HepG2 (cell line): ENCODE results near the gene GPATCH8. TPM values are rescaled to one million over a fixed set of nuclear protein-coding genes. Genes with fewer than 3 reads are reported as not detected.

Experiments
- AKNA ChIP-seq: sonication (generic); formaldehyde crosslinking; IDR thresholded peaks from 2 replicates; pipeline ENCODE4 v1.4.0; 2020; ENCODE audit warnings: missing genetic modification reagents, borderline replicate concordance
- CBX1 ChIP-seq: IDR thresholded peaks from one replicate; pipeline ENCODE4 v1.6.1; 2016; ENCODE audit warnings: antibody characterized with exemption, low read depth
- ERF ChIP-seq: IDR thresholded peaks from 2 replicates; pipeline ENCODE4 v1.6.1; 2018; ENCODE audit warnings: missing biosample characterization, missing genetic modification reagents
- MXD4 ChIP-seq: IDR thresholded peaks from 2 replicates; pipeline ENCODE4 v1.6.1; 2016; ENCODE audit warnings: mild to moderate bottlenecking, missing biosample characterization, missing genetic modification reagents
- NFIB ChIP-seq: sonication (generic); formaldehyde crosslinking; IDR thresholded peaks from 2 replicates; pipeline ENCODE4 v1.9.0; 2021; ENCODE audit warnings: missing genetic modification reagents, mild to moderate bottlenecking, borderline replicate concordance
- POLR2G ChIP-seq: fragments of 200-400 bp; formaldehyde crosslinking; IDR thresholded peaks from 2 replicates; pipeline ENCODE4 v1.6.1; 2018; ENCODE audit warnings: mild to moderate bottlenecking, low read depth, low read length, moderate library complexity
- TBP ChIP-seq: sonication (generic); formaldehyde crosslinking; IDR thresholded peaks from 2 replicates; pipeline ENCODE4 v1.5.0; 2020; ENCODE audit warnings: missing genetic modification reagents
- YEATS4 ChIP-seq: sonication (generic); formaldehyde crosslinking; IDR thresholded peaks from 2 replicates; pipeline ENCODE4 v1.4.0; 2020; ENCODE audit warnings: missing genetic modification reagents, borderline replicate concordance
- ZMAT3 ChIP-seq: sonication (generic); formaldehyde crosslinking; conservative IDR thresholded peaks from 2 replicates; pipeline ENCODE4 v1.7.0; 2021; ENCODE audit warnings: missing genetic modification reagents
- ZNF224 ChIP-seq: sonication (generic); formaldehyde crosslinking; IDR thresholded peaks from 2 replicates; pipeline ENCODE4 v1.5.0; 2020; ENCODE audit warnings: mild to moderate bottlenecking, missing genetic modification reagents
- ZNF629 ChIP-seq: sonication (generic); formaldehyde crosslinking; conservative IDR thresholded peaks from 2 replicates; pipeline ENCODE4 v1.5.0; 2020; ENCODE audit warnings: missing genetic modification reagents
- ZNF646 ChIP-seq: sonication (generic); formaldehyde crosslinking; IDR thresholded peaks from 2 replicates; pipeline ENCODE4 v1.9.0; 2021; ENCODE audit warnings: mild to moderate bottlenecking, missing genetic modification reagents
- ZNF792 ChIP-seq: IDR thresholded peaks from 2 replicates; pipeline ENCODE4 v1.6.1; 2016
- polyA plus RNA-seq, 8 experiments: library from polyadenylated mRNA; depleted of rRNA in 3 of 8; stranded (reverse) in 7 of 8; unstranded in 1 of 8; fragments of >200 nt; fragmentation: Illumina TruSeq in 4 of 8; extraction: Trizol in 4 of 8; gene quantifications; 2 replicates each; pipeline versions ENCODE4 v1.2.1 to v1.2.3, GENCODE V29; 2011 to 2016; ENCODE audit warnings: low read depth in 4 of 8, missing spikeins in 1 of 8, mixed read lengths in 1 of 8; ENCODE audit not compliant: insufficient read depth in 1 of 8
- total RNA-seq, 5 experiments: library from RNA; depleted of rRNA; stranded (reverse); fragments of >200 nt; fragmentation: Illumina TruSeq; extraction: Trizol; gene quantifications; 2 replicates each; pipeline ENCODE4 v1.2.3, GENCODE V29; 2016; ENCODE audit warnings: low read depth in 1 of 5
- TF ChIP-seq, protein P1 (sequence below): sonication (generic); formaldehyde crosslinking; IDR thresholded peaks from 2 replicates; pipeline ENCODE4 v1.8.0; 2022; ENCODE audit warnings: mild to moderate bottlenecking, missing genetic modification reagents; ENCODE audit not compliant: insufficient replicate concordance
- TF ChIP-seq, protein P2 (sequence below): sonication (generic); formaldehyde crosslinking; conservative IDR thresholded peaks from 2 replicates; pipeline ENCODE4 v1.5.0; 2020; ENCODE audit warnings: missing genetic modification reagents

GPATCH8 gene
- total and polyA plus RNA-seq, 2 of the 13 experiments (the other 11 are each of a cell fraction or from before 2014, with no cell fraction given): 20.7 to 21.5 TPM

DNA sequence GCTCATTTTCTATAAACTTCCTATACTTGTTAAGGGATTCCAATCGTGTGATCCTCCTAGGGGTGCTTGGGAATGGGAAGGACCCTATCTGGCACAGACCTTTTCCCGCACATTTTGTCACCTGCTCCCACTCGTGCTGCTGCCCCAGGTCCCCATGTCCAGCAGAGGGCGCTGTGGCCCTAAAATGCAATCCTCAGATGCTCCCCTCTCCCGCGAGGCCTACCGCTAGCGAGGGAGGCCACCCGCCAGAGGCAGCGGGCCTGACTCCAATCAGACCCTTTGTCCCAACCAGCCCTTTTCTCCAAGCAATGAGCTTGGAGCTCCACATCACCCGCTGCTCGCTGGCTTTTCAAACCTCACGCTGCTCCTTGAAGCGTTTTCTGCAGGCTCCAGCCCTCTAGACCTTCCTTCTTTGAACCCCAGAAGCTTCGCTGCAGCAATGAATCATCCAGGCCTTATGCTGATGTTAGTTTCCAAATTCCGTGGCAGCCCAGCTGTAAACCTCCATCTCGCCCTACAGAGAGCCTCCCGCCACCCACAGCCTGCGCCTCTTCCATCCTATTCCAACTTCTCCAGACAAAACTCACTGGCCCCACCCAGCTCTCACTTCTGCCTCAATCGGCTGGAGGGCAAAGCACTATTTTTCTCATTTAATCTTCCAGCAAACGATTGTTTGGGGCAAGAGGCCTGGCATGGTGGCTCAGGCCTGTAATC lies 30.5 kb upstream of the GPATCH8 start (continued):
- TF ChIP-seq MXD4 (CRISPR knock-in tag) (no peak), NFIB (CRISPR knock-in tag) (no peak), AKNA (CRISPR knock-in tag) (no peak), ZNF792 (CRISPR knock-in tag) (peak; percentile 77; the same call in 1 of the 2 replicates), ZMAT3 (CRISPR knock-in tag) (no peak), POLR2G (no peak), ERF (CRISPR knock-in tag) (peak; percentile 52; the same call in 1 of the 2 replicates), ZNF629 (0 out of 2 replicates have a peak, but pooled peaks have one; percentile 12), CBX1 (no peak), TBP (CRISPR knock-in tag) (no peak), YEATS4 (CRISPR knock-in tag) (0 out of 2 replicates have a peak, but pooled peaks have one; percentile 56), ZNF646 (CRISPR knock-in tag) (no peak), ZNF224 (CRISPR knock-in tag) (0 out of 2 replicates have a peak, but pooled peaks have one; percentile 51)
- TF ChIP-seq, protein P1, sequence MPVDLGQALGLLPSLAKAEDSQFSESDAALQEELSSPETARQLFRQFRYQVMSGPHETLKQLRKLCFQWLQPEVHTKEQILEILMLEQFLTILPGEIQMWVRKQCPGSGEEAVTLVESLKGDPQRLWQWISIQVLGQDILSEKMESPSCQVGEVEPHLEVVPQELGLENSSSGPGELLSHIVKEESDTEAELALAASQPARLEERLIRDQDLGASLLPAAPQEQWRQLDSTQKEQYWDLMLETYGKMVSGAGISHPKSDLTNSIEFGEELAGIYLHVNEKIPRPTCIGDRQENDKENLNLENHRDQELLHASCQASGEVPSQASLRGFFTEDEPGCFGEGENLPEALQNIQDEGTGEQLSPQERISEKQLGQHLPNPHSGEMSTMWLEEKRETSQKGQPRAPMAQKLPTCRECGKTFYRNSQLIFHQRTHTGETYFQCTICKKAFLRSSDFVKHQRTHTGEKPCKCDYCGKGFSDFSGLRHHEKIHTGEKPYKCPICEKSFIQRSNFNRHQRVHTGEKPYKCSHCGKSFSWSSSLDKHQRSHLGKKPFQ (CRISPR knock-in tag): no peak
- TF ChIP-seq, protein P2, sequence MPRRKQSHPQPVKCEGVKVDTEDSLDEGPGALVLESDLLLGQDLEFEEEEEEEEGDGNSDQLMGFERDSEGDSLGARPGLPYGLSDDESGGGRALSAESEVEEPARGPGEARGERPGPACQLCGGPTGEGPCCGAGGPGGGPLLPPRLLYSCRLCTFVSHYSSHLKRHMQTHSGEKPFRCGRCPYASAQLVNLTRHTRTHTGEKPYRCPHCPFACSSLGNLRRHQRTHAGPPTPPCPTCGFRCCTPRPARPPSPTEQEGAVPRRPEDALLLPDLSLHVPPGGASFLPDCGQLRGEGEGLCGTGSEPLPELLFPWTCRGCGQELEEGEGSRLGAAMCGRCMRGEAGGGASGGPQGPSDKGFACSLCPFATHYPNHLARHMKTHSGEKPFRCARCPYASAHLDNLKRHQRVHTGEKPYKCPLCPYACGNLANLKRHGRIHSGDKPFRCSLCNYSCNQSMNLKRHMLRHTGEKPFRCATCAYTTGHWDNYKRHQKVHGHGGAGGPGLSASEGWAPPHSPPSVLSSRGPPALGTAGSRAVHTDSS (CRISPR knock-in tag): no peak
